Embryonic facial prominence (tissue), 1 donor: ENCODE data around the gene USP9X.
"Not testable (repeated sequence)": the region's sequence is repeated elsewhere in the genome, so short reads cannot be mapped to it uniquely, and the experiment has no call there.

ENCODE experiments used
- DNase-seq: peaks from one replicate; pipeline ENCODE4 v3.0.0-alpha.2; 2016; ENCODE audit errors: extremely low spot score

The USP9X gene

DNA sequence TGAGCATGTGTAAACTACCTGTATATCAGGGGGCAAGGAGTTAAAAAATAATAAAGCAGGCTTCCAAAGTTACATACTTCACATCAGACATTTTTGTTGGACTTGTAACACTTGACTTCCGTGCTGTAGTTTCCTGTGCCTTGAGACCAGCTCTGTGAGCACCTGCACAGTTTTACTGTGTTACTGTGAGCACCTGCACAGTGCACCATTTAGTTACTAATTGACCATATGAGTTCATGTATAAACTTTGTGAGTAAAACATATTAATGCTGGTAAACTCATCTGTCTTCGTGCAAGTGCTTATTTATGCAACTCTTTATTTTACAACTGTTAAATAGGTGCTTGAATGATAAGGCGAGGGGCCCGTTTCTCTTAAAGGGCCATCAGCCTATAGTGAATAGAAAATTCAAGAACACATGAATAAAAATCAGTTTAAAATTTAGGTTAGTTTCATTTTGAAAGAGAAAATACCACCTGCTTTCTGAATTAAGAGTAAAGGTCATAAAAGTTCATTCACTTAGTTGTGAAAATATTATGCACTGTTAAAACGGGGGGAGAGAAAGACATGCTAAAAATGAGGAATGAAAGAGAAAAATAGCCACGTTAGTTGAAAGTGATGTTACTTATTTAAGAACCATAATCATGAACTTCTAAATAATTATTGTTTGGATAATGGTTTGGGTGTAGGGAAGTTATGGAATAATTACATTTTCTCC, 42.4 kb downstream of the USP9X start:
- no peak for DNase-seq

DNA sequence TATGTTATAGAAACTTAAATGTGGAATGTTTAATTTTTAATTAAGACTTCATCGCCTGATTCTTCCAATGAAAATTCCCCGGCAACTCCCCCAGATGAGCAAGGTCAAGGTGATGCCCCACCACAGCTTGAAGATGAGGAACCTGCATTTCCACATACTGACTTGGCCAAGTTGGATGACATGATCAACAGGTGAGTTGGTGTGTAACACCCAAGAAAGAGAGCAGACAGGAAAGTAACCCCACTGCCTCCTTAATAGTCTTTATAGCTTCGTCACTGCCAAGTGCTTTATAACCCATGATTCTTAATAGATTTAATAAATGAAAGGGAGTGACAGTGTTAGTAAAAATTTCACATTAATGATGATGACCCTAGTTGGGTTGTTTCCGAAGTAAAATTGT, 43.7 kb downstream of the USP9X start:
- no peak for DNase-seq

DNA sequence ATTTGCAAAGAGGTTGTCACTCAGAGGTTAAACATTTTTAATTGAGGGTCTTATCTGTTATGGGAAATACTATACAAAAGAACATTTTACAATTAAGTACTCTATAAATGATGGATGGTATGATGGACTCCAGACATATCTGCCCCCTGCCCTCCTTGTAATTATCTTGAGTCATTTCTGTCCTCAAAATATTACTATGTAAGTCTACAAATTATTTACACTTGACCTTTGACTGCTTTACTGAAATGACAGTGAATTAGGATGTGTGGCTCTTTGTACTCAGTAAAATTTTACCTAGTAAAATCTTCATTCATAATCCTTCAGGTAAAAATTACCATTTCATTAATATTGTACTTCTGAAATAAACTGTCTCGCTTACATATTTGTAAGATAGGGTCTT, 46.5 kb downstream of the USP9X start:
- DNase-seq: no peak

DNA sequence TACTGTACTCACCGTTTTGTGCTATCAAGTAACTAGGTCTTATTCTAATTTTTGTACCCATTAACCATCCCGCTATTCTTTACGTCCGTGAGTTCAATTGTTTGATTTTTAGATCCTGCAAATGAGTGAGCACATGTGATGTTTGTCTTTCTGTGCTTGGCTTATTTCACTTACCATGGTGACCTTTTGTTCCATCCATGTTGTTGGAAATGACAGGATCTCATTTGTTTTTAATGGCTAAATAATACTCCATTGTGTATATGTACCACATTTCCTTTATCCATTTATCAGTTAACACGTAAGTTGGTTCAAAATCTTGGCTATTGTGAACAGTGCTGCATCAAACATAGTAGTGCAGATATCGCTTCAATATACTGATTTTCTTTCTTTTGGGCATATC, 48.3 kb downstream of the USP9X start:
- no peak for DNase-seq

DNA sequence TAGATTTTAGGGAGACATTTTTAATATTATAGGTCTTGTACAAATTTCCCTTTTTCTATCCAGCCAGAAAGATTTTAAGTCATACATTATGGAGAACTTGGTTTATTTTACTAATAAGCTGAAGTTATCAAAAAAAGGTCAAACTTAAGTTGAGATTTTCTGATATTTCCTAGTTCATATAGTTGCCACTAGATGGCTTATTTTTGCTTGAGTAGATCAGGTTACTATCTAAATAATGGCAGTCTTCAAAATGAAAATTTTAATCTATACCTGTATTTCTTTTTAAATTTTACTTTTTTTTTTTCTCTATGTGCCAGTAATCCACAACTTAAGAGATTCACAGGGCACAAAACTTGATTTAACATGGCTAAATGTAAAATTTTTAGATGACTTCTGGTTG, 52.3 kb downstream of the USP9X start:
- no peak for DNase-seq

DNA sequence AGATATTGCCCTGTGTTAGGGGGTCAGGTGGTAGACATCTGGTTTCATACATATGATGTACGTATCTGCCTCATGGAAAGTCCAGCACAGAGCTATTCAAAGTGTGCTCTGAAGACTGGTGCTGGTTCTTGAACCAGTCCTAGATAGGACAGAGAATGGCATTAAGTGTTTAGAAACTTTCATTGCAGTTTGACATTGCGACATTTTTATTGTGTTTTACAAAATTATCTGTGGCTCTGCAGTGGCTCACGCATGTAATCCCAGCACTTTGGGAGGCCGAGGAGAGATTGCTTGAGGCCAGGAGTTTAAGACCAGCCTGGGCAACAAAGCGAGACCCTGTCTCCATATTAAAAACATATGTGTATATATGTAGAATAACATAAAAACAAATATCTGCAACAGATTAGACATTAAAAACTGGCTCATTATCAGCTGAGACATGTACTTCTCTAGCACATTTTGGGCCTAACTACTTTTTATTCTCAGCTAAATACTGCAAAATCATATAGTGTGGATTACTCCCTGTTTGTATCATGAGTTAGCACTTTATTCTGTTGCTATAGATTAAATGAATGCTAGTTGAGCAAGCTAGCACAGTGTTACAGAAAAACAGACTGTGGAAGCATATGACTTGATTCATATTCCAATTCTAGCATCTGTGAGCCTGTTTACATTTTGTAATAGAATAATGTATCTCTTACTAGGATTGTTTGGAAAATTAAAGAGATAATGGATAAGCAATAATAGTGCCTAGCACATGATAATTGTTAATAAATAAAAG, 57.1 kb downstream of the USP9X start:
- DNase-seq: no peak

DNA sequence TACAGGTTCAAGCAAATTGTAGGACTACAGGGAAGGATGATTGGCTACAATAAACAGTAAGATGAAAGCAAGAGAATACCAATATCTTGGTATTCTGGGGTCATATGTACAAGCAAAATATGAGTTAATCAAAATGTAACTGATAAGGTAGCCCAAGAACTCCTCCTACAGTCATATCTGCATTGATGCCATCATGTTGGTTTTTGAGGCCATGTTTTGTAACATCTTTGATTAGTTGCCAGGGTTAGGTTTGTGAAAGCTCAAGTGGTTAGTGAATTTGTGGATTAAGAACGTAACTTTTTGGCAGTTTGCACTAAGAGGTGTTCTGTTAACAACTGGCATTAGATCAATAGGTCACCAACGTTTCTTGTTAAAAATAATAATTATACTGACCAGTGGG, 59.6 kb downstream of the USP9X start:
- no peak for DNase-seq

DNA sequence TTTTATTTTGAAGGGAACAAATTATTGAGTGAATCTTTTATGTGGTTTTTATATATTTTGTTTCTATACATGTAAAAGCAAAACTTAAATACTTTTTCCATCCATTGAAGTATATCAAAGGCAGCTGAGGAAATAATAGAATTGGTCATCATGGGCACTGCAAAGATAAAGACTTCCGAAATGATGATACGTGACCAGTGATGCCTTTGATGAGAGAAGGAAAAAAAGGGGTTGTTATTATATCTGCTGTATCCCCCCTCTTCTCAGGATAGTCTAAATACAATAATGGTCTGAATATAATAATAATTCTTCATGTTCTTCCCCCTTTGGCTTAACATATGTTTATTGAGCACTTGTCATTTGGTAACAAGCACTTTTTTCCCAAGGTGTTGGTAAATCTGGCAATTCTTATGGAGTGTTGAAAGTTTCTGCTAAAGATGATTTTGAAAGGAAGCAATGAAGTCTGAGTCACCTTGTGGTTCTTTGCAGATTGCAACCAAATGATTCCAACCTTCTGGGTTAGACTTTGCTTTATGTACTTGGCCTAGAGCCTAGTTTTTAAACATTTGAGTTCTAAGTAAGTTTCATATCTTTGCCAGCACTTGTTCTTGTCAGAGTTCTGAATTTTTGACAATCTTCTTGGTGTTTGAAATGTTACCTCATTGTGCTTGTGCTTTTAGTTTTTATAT, 60.8 kb downstream of the USP9X start:
- no peak for DNase-seq

DNA sequence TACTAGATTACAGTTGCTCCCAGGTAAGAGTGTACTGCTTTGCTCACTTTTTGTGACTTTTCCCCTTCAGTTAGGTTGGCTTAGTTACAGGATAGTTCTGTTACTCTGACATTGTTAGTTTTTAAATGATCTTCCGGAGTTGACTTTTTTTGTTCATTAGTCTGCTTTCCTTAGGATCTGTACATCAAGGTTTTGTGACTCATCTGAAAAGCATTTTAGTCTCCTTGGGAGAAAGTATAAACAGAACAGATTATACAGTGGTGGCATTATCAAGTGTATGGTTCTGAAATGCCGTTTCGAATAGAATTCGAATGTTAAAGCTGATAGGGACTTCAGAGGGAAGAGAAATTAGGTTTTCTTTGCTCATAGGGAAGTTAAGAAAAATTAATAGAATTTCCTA, 63.3 kb downstream of the USP9X start:
- DNase-seq: no peak

DNA sequence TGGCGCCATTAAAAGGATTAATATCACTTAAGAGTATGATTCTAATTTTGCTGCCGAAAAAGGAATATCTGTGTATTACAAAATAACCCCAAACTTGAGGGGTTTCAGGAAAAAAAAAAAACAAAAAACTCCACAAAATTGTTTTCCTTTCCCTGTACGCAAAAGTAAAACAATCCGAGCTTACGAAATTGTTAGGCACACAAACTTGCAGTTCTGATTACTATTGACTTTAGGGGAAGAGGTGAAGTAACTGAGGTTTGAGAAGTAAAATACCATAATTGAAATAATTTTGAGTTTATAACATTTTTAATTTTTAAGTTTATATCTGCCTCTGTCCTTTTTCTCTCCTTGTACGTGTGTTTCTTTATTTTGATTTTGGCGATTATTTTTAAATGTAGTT, 64.8 kb downstream of the USP9X start:
- no peak for DNase-seq

DNA sequence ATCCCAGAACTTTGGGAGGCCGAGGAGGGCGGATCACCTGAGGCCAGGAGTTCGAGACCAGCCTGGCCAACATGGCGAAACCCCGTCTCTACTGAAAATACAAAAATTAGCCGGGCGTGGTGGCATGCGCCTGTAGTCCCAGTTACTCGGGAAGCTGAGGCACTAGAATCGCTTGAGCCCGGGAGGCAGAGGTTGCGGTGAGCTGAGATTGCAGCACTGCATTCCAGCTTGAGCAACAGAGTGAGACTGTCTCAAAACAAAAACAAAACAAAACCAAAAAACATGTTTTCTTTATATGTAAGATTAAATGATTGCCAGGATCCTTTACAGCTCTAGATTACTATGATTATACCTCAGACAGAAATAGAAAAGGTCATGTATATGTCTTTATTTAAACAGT, 66.5 kb downstream of the USP9X start:
- DNase-seq: not testable (repeated sequence)

DNA sequence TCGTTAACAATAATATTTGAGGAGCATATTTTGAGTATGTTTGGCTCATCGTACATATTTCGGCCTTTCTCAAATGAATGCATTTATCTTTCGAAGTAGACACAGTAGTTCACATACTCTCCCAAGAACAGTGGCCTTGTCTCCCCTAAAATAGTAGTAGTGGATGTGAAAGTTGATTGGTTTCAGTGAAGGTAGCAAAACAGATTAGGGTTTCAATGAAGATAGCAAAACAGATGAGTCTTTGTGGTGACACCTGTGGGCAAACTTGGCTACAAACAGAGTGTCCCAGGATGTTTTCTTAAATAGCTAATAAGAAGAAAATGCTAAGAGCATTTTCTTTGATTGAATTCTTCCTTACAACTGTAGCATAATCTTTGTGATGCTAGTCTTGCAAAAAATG, 67.0 kb downstream of the USP9X start:
- DNase-seq: no peak

DNA sequence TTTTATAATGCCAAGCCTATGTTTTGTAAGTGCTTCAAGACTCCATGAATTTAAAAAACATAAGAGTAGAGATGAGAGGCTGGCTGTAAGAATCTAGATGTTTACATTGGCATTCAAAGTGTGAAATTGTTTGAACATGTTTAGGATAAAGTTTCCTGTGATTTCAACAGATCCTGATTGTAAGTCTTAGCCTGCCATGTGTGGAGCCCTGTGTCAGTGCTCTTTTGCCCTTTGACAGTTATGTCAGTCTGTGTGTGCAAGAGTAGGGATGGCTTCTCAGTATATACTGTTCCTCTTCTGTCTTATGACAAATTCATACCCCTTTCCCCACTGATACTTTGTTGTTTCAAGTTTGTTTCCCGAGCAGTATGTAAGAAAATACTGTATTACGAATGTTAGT, 68.2 kb downstream of the USP9X start:
- DNase-seq: no peak

DNA sequence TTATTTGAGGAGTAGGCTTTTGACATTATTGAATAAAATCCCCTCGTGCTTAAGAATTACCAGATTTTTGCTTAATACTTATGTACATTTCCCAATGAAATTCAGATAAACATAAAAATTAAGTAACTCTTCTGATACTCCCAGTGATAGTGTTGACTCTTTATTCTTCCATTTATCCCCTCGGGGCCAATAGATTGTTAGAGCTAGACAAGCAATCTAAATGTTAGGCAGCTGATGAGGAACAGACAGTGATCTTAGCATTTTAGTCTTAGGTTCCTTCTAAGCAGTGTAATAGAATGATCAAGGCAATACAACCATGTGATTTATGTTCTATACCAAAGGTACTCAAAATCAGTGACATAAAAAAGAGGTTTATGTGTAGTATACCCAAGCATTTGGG, 68.7 kb downstream of the USP9X start:
- no peak for DNase-seq

DNA sequence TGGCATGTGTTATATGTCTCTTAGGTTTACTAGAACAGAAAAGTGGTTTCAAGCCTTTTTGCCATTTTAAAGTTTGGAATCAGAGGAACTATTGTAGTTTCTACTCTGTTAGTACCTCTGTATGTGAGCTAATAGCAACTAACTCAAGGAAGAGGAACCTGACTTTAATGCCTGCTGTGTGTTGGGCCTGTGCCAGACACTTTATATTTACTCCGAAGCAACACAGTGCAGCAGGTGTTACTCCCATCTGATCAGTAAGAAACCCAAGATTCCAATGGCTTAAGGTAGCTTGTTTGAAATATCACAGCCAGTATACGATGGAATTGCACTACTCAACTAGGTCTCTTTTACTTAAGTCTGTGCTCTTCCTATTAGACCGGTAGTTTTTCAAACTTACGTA, 79.2 kb downstream of the USP9X start:
- DNase-seq: no peak

DNA sequence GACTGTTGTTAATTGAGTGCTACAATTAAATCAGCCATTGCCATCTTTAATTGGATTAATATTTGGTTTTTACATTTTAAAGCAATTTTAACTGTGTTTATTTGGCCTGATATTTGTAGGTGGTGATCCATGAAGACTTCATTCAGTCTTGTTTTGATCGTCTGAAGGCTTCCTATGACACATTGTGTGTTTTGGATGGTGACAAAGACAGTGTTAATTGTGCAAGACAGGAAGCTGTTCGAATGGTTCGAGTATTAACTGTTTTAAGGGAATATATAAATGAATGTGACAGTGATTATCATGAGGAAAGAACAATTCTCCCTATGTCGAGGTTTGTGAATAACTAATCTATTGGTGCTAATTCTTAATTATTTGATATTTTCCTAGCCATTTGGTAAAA, 82.6 kb downstream of the USP9X start:
- no peak for DNase-seq

DNA sequence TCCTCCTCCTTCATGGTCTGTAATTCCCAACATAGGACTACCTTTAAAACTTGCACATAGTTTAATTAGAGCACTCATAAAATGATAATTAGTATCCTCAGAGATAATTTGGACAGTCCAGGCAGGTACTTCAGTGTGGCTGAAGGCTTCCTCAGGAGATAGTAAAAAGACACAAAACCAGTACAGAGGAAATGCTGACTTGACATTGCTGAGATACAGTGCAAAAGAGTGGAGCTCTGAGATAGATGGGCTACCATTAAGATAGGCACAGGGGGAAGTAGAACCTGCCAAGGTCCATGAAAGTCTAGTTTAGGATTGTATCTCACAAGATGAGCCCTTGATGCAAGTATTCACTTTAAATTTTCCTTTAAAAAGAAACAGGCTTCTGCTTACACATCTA, 91.0 kb downstream of the USP9X start:
- no peak for DNase-seq

DNA sequence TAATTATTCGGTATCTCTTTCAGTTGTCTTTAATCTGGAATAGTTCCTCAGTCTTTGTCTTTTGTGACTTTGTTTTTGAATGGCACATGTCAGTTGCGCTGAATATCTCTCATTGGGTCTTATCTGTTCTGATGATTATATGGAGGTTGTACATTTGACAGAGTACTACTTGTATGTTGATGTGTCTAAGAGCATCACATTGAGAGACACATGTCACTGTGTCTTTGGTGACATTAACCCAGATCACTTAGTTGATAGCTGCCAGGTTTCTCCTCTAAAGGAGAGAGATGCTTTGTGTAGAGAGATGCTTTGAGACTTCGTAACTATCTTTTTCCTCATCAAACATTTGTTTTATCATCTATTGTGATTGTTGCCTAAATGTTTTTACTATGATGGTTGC, 92.1 kb downstream of the USP9X start:
- no peak for DNase-seq

DNA sequence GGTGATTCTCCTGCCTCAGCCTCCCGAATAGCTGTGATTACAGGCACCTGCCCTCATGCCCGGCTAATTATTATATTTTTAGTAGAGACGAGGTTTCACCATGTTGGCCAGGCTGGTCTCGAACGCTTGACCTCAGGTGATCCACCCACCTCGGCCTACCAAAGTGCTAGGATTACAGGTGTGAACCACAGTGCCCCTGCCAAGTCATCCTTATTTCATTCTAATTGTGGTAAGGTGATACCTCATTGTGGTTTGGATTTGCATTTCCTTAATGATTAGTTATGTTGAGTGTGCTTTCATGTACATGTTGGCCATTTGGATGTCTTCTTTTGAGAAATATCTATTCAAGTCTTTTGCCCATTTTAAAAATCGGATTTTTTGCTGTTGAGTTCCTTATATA, 93.0 kb downstream of the USP9X start:
- DNase-seq: no peak

DNA sequence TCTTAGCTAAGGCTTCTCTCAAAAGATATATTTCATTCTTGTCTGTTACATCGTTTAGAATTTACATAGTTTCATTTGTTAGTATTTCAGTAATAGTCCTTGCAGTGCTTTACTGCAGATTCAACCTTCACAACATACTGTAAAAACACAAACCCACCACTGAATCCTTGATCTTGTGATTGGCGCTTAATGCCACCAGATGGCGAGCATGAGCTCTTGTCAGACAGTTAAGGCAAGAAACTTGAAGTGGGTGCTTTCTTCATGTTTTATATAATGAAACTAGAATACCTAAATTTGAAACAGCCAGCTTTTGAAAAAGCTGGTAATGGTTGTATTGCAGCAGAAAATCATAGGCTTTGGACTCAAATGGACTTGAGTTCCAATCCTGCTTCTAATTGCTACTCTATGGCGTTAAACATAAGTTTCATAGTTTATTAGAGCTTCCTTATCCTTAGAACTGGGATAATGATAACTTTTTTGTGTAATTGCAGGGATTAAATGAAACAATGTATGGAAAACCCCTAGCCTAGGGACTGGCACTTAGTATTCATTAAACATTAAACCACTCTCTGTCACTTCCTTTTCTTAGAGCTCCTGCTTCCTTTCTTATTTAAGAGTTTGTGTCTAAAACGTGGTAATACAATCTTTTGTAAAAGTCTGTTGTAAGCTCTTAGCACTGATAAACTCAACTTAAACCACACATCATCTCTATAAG, 95.1 kb downstream of the USP9X start:
- peak; percentile 6 for DNase-seq

DNA sequence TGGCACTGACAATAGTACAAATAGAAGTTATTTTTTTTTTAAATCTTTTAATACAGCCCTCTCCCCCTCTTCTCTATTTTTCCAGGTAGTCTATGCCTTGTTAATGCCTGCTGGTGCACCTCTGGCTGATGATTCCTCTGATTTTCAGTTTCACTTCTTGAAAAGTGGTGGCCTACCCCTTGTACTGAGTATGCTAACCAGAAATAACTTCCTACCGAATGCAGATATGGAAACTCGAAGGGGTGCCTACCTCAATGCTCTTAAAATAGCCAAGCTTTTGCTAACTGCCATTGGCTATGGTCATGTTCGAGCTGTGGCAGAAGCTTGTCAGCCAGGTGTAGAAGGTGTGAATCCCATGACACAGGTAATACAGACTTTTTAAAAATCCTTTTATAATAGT, 99.1 kb downstream of the USP9X start:
- DNase-seq: no peak

DNA sequence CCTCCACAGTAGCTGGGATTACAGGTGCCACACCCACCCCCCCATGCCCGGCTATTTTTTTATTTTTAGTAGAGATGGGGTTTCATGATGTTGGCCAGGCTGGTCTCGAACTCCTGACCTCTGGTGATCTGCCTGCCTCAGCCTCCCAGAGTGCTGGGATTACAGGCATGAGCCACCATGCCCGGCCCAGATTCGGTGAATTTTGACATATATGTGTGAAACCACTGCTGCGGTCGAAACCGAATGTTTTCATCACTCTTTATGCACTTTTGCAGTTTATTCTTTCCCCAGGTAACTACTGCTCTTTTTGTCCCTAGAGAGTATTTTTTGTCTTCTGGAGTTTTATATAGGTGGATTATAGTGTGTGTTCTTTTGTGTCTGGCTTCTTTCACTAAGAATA, 101.7 kb downstream of the USP9X start:
- not testable (repeated sequence) for DNase-seq
